GF-D8 (cell line): Measurements from ENCODE around the gene PLPPR5.
"Not testable (repeated sequence)": the region's sequence is repeated elsewhere in the genome, so short reads cannot be mapped to it uniquely, and the experiment has no call there.

ENCODE experiments used
- DNase-seq: peaks from one replicate; lab custom pipeline; 2025; lab: John Stamatoyannopoulos, UW

The PLPPR5 gene

DNA sequence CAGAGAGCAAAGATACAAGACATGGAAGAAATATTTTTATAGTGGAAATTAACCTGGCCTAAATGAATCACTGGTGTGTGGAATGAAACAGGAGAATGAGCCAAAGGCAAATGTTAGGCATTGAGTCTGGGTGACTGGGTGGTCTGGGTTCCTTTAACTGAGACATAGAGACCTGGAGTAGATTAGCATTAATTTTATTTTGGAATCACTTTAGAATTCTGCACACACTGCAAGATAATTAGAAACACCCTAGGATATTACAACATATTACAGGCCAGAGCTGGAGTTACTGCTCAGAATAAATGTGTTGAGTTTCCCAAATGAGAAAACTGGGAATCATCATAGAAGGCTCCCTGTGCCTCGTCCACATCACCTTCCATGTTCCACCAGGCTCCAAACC, 85.5 kb downstream of the PLPPR5 start:
- DNase-seq = no peak

DNA sequence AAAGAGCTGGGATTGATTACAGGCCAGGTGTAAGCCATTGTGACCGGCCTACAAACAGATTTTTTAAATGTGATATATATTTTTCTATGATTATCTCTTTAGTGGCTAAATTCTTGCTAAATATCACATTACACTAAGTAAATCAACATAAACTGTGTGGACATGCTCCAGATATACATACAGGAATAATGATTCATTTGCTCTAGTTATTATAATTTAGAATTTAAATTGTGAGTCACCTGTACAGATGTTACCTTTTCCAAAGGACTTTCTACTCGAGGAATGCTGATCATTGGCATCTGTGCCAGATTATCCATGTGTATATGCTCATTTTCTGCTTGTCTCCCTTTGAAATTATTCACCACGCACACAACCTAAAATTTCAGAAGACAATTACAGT, 90.1 kb downstream of the PLPPR5 start:
- DNase-seq = no peak

DNA sequence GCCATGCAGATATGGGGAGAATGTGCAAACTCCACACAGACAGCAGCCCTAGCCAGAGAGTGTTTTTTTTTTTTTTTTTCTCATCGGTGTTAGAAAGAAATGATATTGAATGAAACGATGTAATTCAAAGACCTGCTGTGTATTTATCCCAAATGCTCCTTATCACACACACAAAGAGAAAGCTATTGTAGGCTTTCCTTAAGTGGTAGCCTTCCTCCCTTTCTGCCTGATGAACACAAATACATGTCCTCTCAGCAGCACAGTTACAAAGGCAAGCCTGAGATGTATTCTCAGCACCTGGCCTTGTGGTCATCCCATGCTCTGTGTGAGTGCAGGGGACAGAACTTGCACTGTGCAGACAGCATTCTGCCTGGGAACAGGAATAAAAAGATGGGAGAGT, 93.8 kb downstream of the PLPPR5 start:
- DNase-seq = no peak

DNA sequence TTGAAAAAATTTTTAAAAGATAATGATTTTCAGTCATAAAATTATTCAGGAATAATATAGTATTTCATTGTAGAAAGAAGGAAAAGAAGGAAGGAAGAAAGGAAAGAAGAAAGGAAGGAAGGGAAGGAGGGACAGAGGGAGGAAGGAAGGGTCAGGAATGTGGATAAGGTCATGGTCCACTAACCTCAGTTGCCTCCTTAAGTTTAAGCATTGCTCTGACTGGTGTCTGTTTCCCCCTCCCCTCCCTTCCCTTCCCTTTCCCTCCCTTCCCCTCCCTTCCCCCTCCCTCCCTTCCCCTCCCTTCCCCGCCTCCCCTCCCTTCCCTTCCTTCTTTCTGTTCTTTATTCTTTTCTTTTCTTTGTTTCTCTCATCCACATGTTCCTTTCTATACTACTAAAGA, 95.7 kb downstream of the PLPPR5 start:
- no peak for DNase-seq

DNA sequence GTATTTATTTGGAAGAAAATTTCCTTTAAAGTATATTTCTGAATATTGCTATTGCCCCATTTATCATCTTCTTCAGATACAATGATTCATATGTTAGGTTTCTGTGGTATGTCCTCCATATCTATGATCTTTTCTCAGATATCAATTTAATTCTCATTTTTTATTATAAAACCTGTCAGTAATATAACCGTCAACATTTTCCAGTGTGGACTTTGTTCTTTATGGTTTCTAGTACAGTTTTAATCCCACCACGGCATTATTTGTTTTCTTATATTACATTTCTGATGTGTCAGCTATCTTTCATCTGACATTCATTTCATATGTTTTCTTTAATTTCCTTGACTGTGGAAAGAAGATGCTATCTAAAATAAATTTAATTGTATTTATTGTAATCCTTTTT, 97.9 kb downstream of the PLPPR5 start:
- no peak for DNase-seq

DNA sequence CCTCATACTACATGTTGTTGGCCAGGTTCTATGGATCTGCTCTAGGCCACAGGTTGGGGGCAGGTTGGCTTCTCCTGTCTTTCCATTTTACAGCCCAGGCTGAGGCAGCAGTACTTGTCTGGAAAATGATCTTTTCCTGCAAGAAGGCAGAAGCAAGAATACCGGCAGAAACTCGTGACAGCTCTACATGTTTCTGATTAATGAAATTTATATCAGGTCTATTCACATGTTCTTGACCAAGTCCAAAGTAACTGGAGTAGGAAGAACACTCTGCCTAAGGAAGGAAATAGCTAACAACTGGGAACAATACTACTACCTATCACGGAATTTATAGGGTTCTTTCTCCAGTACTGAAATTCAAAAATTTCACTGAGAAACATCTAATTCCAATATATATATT, 98.3 kb downstream of the PLPPR5 start:
- DNase-seq = no peak

DNA sequence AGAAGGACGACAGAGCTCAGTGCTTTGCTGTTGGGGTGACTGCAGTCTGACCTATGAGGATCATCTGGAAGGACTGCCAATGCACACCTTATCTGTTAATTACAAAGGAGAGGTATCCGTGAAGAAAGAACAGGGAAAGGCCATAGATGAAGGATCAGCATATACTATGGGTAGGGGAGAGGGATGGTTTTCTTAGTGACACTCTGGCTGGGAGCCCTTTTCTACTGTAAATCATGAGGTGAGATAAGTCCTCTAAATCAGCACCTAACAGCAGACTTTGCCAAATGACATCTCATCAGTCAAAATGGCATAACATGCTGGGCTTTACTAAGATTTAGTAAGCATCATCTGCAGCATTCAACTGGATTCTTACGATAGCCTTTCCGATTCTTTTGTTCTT, 100.0 kb downstream of the PLPPR5 start:
- DNase-seq = no peak

DNA sequence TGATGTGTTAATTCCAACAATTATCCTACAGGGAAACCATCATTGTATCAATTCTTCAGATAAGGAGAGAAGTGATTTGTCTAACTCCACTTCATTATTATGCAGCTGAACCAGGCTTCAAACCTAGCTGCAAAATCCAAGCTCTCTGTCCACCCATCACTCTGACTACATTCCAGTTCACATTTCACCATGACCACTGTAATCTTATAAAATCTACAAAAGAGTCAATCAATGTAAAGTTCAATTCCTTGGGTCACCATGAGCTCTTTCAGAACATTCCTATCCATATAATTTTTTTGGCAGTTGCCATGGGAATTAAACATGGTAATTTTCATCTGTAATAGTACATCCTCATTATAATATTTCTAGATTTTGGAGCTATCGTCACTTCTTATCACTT, 100.9 kb downstream of the PLPPR5 start:
- no peak for DNase-seq

DNA sequence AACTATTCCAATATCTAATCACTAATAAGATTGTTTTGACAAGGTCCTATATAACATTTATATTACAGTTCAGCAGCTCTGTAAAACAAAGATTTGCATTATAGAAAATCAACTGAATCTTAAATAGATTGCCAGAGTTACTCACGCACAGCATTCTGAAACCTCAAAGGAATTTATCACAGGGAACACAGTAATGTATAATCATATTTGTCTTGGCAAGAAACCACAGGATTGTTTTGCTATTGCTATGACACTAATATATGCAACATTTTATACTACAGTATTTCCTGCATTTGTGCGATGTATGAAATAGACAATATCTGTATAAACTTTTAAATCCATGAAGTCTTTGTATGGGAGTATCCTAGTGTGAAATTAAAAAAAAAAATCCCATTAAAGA, 101.4 kb downstream of the PLPPR5 start:
- no peak for DNase-seq

DNA sequence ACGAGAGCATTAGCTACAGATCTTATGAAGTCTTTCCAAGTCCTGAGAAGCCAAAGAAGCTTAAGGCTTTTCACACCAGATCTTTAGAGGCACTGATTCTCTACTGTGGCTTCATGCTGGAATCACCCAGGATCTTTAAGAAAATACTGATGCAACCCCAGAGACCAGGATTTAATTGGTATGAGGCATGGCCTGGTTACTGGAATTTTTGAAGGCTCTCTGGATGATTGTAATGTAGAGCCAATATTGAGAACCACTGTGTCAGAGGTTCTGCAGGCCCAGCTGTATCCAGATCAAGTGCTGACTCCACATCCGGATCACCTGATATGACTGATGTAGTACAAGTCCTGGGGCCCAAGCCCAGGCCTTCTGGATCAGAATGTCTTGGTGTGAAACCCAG, 105.7 kb downstream of the PLPPR5 start:
- no peak for DNase-seq

DNA sequence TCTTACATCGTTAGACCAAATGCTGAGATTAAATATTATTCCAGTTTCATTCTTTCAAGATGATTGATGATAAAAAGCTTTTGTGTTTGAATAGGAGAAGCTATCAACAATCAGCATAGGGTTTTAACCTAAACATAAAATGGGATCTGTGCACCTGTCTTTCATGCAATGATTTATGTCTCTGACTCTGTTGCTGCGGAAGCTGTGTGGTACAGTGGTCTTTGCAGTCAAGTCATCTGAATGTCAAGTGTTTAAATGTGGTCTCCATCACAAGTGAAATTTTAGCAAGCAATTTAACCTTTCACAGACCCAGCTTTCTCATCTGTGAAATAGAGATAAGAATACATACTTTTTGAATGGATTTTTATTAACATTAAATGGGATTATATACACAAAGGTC, 107.2 kb downstream of the PLPPR5 start:
- no peak for DNase-seq

DNA sequence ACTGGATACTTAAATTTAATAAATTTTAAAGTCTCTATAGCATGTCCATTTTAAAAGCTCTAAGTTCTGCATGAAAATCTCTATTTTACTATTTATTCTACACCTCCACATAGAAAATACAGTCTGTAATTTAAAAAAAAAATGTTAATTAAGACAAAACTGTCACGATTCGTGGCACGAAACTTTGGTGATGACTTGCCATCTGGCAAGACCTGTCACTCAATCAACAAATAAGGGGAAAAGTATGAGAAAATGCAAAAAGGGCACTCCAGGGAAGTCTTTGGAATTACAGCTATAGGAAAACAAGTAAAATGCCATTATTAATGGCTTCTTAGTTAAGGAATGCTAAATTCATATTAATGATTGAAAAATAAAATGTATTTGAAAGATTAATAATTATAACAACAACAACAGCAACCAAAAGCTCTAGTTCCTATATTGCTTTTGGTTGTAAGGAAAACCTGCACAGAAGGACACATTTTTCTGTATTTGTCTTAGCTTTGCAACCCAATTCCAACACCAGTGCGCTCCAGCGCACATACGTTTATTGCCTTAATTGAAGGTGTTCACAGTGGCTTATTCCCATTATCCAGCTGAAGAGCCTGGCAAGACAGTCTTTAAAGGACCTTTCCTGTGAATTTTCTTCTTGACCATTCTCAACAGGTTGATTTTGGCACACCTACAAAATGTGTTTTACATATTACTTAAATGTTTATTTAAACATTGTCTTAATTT, 107.8 kb downstream of the PLPPR5 start:
- no peak for DNase-seq

DNA sequence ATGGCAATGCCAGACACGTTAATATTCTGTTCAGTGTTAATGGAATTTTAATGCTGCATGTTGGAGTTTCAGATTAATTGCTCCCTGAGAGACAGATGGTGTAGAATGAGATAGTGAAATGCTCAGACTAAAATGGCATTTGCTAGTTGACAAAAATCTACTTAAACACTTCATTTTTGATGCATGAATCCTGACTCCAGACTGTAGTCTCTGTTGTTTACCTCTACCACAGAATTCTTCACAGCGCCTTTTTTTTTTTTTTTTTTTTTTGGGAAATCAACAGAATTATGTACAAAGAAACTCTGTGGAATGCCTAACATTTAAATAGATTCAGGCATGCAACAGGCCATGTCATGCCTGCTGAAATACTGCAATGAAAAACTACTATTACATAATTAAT, 111.3 kb downstream of the PLPPR5 start:
- no peak for DNase-seq

DNA sequence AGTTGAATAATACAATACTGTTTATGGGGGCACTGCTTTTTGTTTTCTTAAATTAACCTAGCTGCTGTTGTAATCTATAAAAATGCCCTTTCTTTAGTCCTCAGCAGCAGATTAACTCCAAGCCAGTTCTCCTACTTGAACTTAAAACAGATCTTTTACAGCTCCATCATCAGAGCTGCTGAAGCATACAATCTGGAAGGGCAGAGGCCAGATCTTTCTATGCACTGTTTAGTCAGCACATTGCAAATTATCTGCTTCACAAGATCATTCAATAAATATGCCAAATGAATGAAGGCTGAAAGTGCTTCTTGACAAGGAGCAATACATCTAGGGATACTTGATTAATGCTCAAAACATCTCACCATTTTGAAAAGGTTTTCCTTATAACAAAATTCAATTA, 115.8 kb downstream of the PLPPR5 start:
- DNase-seq = no peak

DNA sequence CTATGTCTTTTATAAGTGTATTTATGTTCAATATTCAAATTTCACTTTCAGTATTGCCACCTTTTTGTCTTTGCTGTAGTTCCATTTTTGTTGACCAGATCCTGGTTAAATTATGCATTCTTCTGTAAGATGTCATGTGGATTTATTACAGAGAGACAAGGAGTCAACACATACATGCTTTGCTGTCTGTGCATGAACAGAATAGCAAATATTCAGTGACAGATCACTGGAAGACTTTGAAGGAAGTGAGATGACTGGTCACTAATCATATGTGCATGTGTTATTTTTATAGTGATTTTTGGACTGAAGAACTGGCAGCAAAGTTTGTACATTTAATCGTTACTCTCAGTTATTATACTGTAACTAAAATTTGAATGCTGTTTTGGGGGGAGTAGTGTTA, 117.2 kb downstream of the PLPPR5 start:
- DNase-seq = no peak

DNA sequence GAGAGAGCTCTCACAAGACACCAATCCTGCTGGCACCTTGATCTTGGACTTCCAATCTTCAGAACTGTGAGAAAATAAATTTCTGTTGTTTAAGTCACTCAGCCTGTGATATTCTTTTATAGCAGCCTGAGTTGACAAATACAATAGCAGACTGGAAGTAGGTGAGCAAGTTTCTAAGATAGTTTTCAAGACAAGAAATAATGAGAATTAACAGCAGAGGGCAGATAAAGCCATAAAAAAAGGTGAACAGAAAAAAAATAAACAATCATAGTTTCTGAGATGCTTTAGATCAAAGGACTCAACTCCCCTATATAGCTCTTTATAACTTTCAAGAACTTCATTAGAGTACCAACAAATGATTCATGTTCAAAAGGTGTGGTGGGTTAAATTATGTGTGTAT, 119.8 kb downstream of the PLPPR5 start:
- DNase-seq = no peak

DNA sequence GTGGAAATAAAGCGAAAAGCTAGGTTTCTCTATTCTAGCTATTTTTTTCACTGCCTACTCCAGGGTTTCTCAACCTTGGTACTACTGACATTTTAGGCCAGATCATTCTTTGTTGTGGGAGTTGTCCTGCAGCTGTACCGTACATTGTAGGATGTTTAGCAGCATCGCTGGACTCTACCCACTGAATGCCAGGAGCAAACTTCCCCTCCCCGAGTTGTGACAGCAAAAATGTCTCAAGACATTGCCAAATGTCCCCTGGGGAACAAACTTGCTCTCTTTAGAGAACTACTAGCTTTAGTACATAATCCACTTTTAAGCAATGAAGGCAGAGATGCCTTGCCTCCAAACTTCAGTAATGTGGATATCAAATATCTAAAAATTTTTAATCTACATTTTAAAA, 122.8 kb downstream of the PLPPR5 start:
- DNase-seq = no peak

DNA sequence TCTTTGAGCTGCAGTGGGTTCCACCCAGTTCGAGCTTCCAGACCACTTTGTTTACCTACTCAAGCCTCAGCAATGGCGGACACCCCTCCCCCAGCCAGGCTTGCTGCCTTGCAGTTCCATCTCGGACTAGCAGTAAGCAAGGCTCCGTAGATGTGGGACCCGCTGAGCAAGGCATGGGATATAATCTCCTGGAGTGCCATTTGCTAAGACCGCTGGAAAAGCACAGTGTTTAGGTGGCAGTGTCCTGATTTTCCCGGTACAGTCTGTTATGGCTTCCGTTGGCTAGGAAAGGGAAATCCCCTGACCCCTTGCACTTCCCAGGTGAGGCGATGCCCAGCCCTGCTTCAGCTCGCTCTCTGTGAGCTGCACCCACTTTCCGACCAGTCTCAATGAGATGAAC, 123.4 kb downstream of the PLPPR5 start:
- not testable (repeated sequence) for DNase-seq

DNA sequence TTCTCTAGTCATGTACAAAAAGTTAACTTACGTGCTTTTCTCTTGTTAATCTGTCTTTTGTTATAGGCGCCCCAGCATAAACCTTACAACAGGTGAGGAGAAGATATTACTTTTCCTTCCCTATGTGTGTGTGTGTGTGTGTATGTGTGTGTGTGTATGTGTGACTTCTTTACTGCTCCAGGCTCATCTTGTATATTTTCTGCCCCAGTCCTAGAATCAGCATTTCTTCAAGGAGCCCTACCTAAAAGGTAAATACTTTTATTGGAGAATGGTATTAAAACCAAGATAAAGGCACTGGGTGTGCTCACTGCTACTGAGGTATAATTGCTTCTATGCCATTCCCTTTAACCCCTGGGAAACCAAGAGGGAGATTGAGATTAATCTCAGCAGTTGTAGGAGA, 129.8 kb downstream of the PLPPR5 start:
- DNase-seq = no peak

DNA sequence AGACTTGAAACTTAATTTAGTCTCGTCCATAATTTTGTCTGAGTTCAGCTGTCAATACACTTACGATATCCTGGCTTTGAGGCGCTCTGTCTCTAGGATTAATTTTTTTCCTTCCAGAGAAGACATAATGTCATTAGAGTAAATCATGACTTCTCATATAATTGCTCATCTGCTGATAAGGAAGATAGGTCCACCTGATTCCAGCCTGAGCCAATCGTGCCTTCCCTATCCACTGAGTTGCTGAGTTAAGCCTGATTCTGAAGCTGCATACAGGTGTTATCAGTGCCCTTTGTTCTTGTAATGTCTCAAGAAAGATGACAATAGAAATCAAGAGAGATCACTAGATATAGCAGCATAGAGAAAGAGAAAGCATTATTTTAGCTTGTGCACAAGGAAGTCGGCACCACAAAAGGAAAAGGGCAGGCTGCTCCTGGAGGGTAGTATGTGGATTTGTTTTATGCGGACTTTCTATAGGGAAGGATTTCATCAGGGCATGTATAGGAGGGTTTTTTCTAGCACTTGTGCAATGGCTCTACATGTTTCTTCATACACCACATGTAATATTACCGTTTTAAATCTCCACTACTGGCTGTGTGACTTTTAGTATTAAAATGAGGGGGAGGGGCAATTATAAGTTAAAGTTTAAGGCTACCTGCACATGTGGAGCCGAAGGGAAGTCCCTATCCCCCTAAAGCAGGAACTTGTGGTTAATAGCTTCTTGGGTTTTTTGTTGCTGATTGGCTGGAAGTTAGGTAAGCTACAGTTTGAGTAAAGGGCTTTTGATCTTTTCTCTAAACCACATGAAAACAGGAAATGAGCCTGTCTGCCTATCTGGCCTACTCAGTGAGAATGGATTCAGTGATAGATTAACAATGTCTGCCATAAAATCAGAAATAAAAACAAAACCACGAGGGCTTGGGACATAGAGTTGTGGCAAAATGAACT, 133.4 kb downstream of the PLPPR5 start:
- peak; percentile 83 for DNase-seq

DNA sequence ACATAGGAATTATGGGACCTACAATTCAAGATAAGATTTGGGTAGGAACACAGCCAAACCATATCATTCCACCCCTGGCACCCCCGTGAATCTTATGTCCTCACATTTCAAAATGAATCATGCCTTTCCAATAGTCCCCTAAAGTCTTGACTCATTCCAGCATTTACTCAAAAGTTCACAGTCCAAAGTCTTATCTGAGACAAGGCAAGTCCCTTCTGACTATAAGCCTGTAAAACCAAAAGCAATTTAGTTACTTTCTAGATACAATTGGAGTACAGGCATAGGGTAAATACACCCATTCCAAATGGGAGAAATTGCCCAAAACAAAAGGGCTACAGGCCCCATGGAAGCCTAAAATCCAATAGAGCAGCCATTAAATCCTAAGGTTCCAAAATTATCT, 138.9 kb downstream of the PLPPR5 start:
- DNase-seq = no peak

DNA sequence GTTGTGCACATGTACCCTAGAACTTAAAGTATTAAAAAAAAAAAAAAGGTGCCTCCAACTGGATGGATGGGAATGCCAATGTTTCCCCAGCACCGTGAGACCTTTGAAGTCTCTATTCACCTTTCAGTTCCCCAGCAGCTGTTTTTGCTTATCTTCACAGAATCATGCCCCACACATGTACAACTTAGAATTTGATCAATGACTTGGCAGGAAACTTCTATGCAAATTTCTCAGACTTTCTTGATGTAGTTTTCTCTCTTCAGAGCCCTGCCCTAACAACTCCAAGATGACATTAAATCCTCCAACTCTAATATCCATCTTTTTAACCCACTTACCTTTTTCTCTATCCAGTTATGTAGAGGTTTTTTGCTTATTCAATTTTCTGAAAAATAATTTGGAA, 144.3 kb downstream of the PLPPR5 start:
- DNase-seq = no peak

DNA sequence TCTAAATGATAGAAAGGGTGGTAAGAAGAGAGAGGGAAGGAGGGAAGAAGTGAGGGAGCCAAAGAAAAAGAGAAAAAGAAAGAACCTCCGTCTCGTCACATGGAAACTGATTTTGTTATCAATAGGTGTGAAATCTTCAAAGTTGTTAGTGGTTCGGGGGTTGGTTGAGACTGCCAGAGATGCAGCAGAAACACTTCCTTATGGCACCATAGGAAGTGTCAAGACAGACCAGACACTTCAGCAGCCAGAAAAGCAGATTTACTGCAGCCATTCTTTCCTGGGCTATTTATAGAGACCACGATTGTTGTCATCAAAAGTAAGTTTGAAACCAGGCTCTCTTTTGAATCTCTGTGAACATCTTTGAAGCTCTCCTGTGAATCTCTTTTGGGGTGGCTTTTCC, 150.5 kb downstream of the PLPPR5 start:
- DNase-seq = no peak
